ENCODE measurements around the gene SLC6A19. TPM values are rescaled to one million over a fixed set of nuclear protein-coding genes. Genes with fewer than 3 reads are reported as not detected.

Gene SLC6A19
- polyA plus RNA-seq, 3 donors, result not detected

- Histone ChIP-seq H3K79me2 (ENCODE audit: insufficient read depth, low read length) (no peaks in the 10 kb centered on the region), H2AFZ (ENCODE audit: insufficient read depth, low read depth, low read length, poor library complexity, severe bottlenecking) (no peak overlapping the region), H3K4me1 (ENCODE audit: control insufficient read depth in 1 of 2, insufficient read depth in 2 of 2, low read length in 2 of 2) (no peaks in the 10 kb centered on the region), H3K27ac (ENCODE audit: low read depth in 1 of 2, low read length in 2 of 2) (no peak overlapping the region), H3K9ac (ENCODE audit: insufficient read depth, low read length, poor library complexity, severe bottlenecking) (no peak overlapping the region), H4K20me1 (ENCODE audit: insufficient read depth, low read length) (no peaks in the 10 kb centered on the region), H3K4me2 (replicated peaks; ENCODE audit: extremely low read depth, low read length, poor library complexity, severe bottlenecking) (no peak overlapping the region), H3K36me3 (replicated peaks in 1 of 2; ENCODE audit: control insufficient read depth in 1 of 2, insufficient read depth in 2 of 2, low read length in 2 of 2) (no peaks in the 10 kb centered on the region), H3K9me3 (replicated peaks in 1 of 2; ENCODE audit: control insufficient read depth in 1 of 2, insufficient read depth in 1 of 2, low read length in 2 of 2) (no peaks in the 10 kb centered on the region), H3K27me3 (ENCODE audit: control insufficient read depth in 2 of 2, insufficient read depth in 2 of 2, low read length in 2 of 2) (no peaks in the 10 kb centered on the region), H3K4me3 (replicated peaks in 1 of 3; ENCODE audit: low read depth in 2 of 3, low read length in 3 of 3) (no peak overlapping the region)
- Mint-ChIP-seq H3K9me3 (peaks cover 0 to 4% (median 0%) of the 10 kb centered on the region in 7 donors), H3K4me3 (no peak overlapping the region), H3K27me3 (ENCODE audit: low read depth in 3 of 3) (peaks cover 3 to 9% (median 4%) of the 10 kb centered on the region in 3 donors), H3K4me1 (no peaks in the 10 kb centered on the region), H3K36me3 (no peaks in the 10 kb centered on the region), H3K27ac (no peak overlapping the region)
- TF ChIP-seq CTCF (IDR thresholded peaks at IDR 0.05), result no peak
- intact Hi-C loops (cut with micrococcal nuclease), result no loop called here
- DNase-seq, result no peak
- 84% methylated on average over 16 of the region's 17 CpGs for WGBS (ENCODE audit: insufficient coverage)
Observed at GRCh38 chr5:1208221-1208742, 6.9 kb downstream of the SLC6A19 start.

DNA sequence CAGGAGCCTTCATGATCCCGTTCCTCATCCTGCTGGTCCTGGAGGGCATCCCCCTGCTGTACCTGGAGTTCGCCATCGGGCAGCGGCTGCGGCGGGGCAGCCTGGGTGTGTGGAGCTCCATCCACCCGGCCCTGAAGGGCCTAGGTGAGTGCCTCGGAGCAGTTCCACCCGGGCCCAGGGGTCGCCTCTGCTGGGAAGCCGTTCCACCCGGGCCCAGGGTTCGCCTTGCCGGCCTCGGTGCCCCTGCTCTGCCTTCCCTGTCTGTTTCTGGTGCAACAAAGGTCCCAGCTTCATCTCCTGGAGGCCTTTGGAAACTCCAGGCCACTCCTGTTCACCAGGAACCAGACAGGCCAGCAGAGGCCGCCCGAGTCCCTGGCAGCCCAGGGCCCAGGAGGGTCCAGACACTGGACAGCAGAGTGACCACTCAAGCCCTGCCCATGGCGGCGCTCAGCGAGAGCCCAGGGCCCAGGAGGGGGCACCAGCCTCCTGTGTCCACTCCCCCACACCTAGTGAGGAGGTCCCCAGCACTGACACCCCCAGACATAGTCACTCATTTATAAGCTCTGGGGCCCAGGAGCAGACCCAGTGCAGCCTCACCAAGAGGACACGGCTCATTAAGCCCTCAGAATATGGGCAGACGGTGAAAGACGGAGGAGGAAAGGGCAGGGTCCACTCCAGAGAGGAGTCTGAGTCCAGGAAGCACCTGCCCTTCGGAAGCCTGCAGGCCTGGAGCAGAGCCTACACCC lies 7.5 kb downstream of the SLC6A19 start:
- Mint-ChIP-seq H3K4me3 (no peak overlapping the region), H3K27ac (no peak overlapping the region), H3K9me3 (peaks cover 0 to 6% (median 0%) of the 10 kb centered on the region in 7 donors), H3K27me3 (ENCODE audit: low read depth in 3 of 3) (peaks cover 3 to 9% (median 4%) of the 10 kb centered on the region in 3 donors), H3K4me1 (no peaks in the 10 kb centered on the region), H3K36me3 (no peaks in the 10 kb centered on the region)
- no peaks in the 10 kb centered on the region for H3K27me3 ChIP-seq (ENCODE audit: control insufficient read depth in 2 of 2, insufficient read depth in 2 of 2, low read length in 2 of 2)
- intact Hi-C loops (cut with micrococcal nuclease), result no loop called here
- no peak for DNase-seq
- no peaks in the 10 kb centered on the region for H3K9me3 ChIP-seq (replicated peaks in 1 of 2; ENCODE audit: control insufficient read depth in 1 of 2, insufficient read depth in 1 of 2, low read length in 2 of 2)
- no peak overlapping the region for H3K4me3 ChIP-seq (replicated peaks in 1 of 3; ENCODE audit: low read depth in 2 of 3, low read length in 3 of 3)
- no peaks in the 10 kb centered on the region for H3K79me2 ChIP-seq (ENCODE audit: insufficient read depth, low read length)
- no peak overlapping the region for H2AFZ ChIP-seq (ENCODE audit: insufficient read depth, low read depth, low read length, poor library complexity, severe bottlenecking)
- no peaks in the 10 kb centered on the region for H3K4me1 ChIP-seq (ENCODE audit: control insufficient read depth in 1 of 2, insufficient read depth in 2 of 2, low read length in 2 of 2)
- no peak overlapping the region for H3K4me2 ChIP-seq (replicated peaks; ENCODE audit: extremely low read depth, low read length, poor library complexity, severe bottlenecking)
- H4K20me1 ChIP-seq (ENCODE audit: insufficient read depth, low read length), result no peaks in the 10 kb centered on the region
- no peak for TF ChIP-seq CTCF (IDR thresholded peaks at IDR 0.05)
- no peak overlapping the region for H3K27ac ChIP-seq (ENCODE audit: low read depth in 1 of 2, low read length in 2 of 2)
- H3K9ac ChIP-seq (ENCODE audit: insufficient read depth, low read length, poor library complexity, severe bottlenecking), result no peak overlapping the region
- WGBS (ENCODE audit: insufficient coverage), result 96% methylated on average over 22 of the region's 24 CpGs
- no peaks in the 10 kb centered on the region for H3K36me3 ChIP-seq (replicated peaks in 1 of 2; ENCODE audit: control insufficient read depth in 1 of 2, insufficient read depth in 2 of 2, low read length in 2 of 2)

Measured in CD14-positive monocyte (primary cell).